ENCODE results near the gene MYOF. TPM values are rescaled to one million over a fixed set of nuclear protein-coding genes. Genes with fewer than 3 reads are reported as not detected.

The MYOF gene
- total RNA-seq, 5 donors from 2014 or later (not counting 1 experiment from before 2014, with no cell fraction given), result 0.65 to 1.1 (median 0.86) TPM

- no peak overlapping the region for H3K27ac ChIP-seq (ENCODE audit: low read length)
- no peaks in the 10 kb centered on the region for H3K9me3 ChIP-seq
- H3K27me3 Mint-ChIP-seq, result peaks cover 9 to 14% of the 10 kb centered on the region in 2 donors
- H3K27ac Mint-ChIP-seq, result no peak overlapping the region
- H3K36me3 ChIP-seq (ENCODE audit: control insufficient read depth in 2 of 2, extremely low read depth in 1 of 2, insufficient read depth in 1 of 2, low read length in 1 of 2), result no peaks in the 10 kb centered on the region
- CTCF ChIA-PET, result interaction anchor here (0.7 to 3.3 kb wide), 12 partner anchors 10 to 510 kb away, joined by 3 to 15 read pairs (median 4); no protein-coding TSS in a partner anchor
- no peaks in the 10 kb centered on the region for H3K9me3 Mint-ChIP-seq
- H3K4me3 ChIP-seq (ENCODE audit: control insufficient read depth in 1 of 2, extremely low read depth in 1 of 2, low read length in 1 of 2), result no peak overlapping the region
- H3K4me3 Mint-ChIP-seq, result no peak overlapping the region
- H3K4me1 Mint-ChIP-seq, result peaks cover 0 to 4% (median 0%) of the 10 kb centered on the region in 3 donors
- POLR2A ChIA-PET, result interaction anchor here in 1 of 2 donors (0.5 kb wide), 1 partner anchor 264 kb away, joined by 5 read pairs; no protein-coding TSS in a partner anchor
- 56% methylated on average over 3 of the region's 6 CpGs for WGBS (ENCODE audit: insufficient coverage)
- H3K4me1 ChIP-seq (ENCODE audit: control insufficient read depth in 1 of 2, extremely low read depth in 1 of 2, insufficient read depth in 2 of 2, low read length in 2 of 2), result no peaks in the 10 kb centered on the region
- no peaks in the 10 kb centered on the region for H3K36me3 Mint-ChIP-seq
- ATAC-seq (replicated peaks in 1 of 4), result no peak
- peaks cover 0 to 3% of the 10 kb centered on the region in 2 experiments for H3K27me3 ChIP-seq (replicated peaks in 1 of 2; ENCODE audit: control insufficient read depth in 2 of 2, extremely low read depth in 1 of 2, insufficient read depth in 2 of 2, low read length in 1 of 2)
- peak in 2 of 35 experiments; percentile 4 to 58 for DNase-seq
These were observed 129.3 kb downstream of the MYOF start for GRCh38 chr10:93352638-93353383.

GRCh38 chr10:93346694-93347093 is 135.4 kb downstream of the MYOF start:
- H3K27me3 Mint-ChIP-seq, result peaks cover 0 to 4% of the 10 kb centered on the region in 2 donors
- Histone ChIP-seq H3K27ac (ENCODE audit: low read length) (no peak overlapping the region), H3K27me3 (replicated peaks in 1 of 2; ENCODE audit: control insufficient read depth in 2 of 2, extremely low read depth in 1 of 2, insufficient read depth in 2 of 2, low read length in 1 of 2) (no peaks in the 10 kb centered on the region), H3K36me3 (ENCODE audit: control insufficient read depth in 2 of 2, extremely low read depth in 1 of 2, insufficient read depth in 1 of 2, low read length in 1 of 2) (no peaks in the 10 kb centered on the region), H3K4me3 (ENCODE audit: control insufficient read depth in 1 of 2, extremely low read depth in 1 of 2, low read length in 1 of 2) (no peak overlapping the region), H3K4me1 (ENCODE audit: control insufficient read depth in 1 of 2, extremely low read depth in 1 of 2, insufficient read depth in 2 of 2, low read length in 2 of 2) (no peaks in the 10 kb centered on the region), H3K9me3 (no peaks in the 10 kb centered on the region)
- no peak for ATAC-seq (replicated peaks in 1 of 4)
- no peak for DNase-seq
- no peaks in the 10 kb centered on the region for H3K4me1 Mint-ChIP-seq
- H3K27ac Mint-ChIP-seq, result no peak overlapping the region
- H3K4me3 Mint-ChIP-seq, result no peak overlapping the region
- CTCF ChIA-PET, result interaction anchor here (0.6 to 0.8 kb wide), 3 partner anchors 59 to 315 kb away, joined by 3 to 12 read pairs (median 5); no protein-coding TSS in a partner anchor
- H3K36me3 Mint-ChIP-seq, result no peaks in the 10 kb centered on the region
- POLR2A ChIA-PET, result no interaction called here
- H3K9me3 Mint-ChIP-seq, result no peaks in the 10 kb centered on the region
- WGBS (ENCODE audit: insufficient coverage), result 28% methylated on average over 2 of the region's 4 CpGs

DNA sequence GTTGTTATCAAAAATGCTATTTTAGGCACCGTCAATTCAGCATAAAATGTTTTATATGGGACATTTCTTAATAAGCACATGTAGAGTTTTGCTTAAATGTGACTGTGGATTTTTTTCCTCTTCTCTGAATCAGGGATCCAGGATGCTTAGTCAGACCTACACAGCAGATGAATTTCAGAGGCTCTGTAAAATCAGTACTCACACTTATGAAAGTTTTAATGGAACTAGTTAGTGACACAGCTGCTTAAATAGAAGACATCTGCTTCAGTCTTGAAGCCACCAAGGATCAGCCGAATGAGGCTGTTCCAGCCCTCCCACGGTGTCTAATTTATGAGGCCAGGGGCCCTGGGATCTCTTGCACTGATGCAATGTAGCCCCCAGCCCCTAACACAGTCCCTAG is 136.0 kb downstream of the MYOF start:
- ChIA-PET POLR2A (no interaction called here), CTCF (interaction anchor here (0.6 to 0.8 kb wide), 2 partner anchors 58 to 130 kb away, joined by 3 to 12 read pairs; no protein-coding TSS in a partner anchor)
- H3K4me3 Mint-ChIP-seq, result no peak overlapping the region
- H3K36me3 Mint-ChIP-seq, result no peaks in the 10 kb centered on the region
- 50% methylated on average over 1 of the region's 3 CpGs for WGBS (ENCODE audit: insufficient coverage)
- no peak overlapping the region for H3K27ac ChIP-seq (ENCODE audit: low read length)
- no peak for DNase-seq
- no peaks in the 10 kb centered on the region for H3K9me3 ChIP-seq
- H3K36me3 ChIP-seq (ENCODE audit: control insufficient read depth in 2 of 2, extremely low read depth in 1 of 2, insufficient read depth in 1 of 2, low read length in 1 of 2), result no peaks in the 10 kb centered on the region
- no peaks in the 10 kb centered on the region for H3K9me3 Mint-ChIP-seq
- no peak for ATAC-seq (replicated peaks in 1 of 4)
- H3K27ac Mint-ChIP-seq, result no peak overlapping the region
- H3K27me3 ChIP-seq (replicated peaks in 1 of 2; ENCODE audit: control insufficient read depth in 2 of 2, extremely low read depth in 1 of 2, insufficient read depth in 2 of 2, low read length in 1 of 2), result no peaks in the 10 kb centered on the region
- H3K4me3 ChIP-seq (ENCODE audit: control insufficient read depth in 1 of 2, extremely low read depth in 1 of 2, low read length in 1 of 2), result no peak overlapping the region
- peaks cover 0 to 4% of the 10 kb centered on the region in 2 donors for H3K27me3 Mint-ChIP-seq
- no peaks in the 10 kb centered on the region for H3K4me1 Mint-ChIP-seq
- no peaks in the 10 kb centered on the region for H3K4me1 ChIP-seq (ENCODE audit: control insufficient read depth in 1 of 2, extremely low read depth in 1 of 2, insufficient read depth in 2 of 2, low read length in 2 of 2)

DNA sequence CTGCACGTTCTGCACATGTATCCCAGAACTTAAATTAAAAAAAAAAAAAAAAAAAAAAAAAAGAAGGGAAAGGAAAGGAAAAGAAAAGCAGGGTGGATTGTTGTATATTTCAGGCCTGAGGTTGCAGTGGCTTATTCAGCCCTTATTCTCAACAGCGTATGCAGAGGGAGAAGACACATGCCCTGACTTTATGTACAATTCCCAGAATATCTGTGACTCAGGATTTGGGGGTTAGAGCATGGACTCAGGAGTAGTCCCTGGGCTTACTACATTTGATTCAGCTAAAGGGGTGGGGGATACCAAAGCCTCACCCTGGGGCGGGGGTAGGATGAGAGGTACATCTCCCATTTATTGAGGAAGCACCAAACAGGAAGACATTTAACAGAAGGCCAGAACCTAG is 137.4 kb downstream of the MYOF start:
- ChIA-PET CTCF (interaction anchor here (0.7 to 1.2 kb wide), 4 partner anchors 10 to 1259 kb away, joined by 3 to 4 read pairs (median 3); no protein-coding TSS in a partner anchor), POLR2A (no interaction called here)
- H3K4me3 Mint-ChIP-seq, result no peak overlapping the region
- Histone ChIP-seq H3K4me1 (ENCODE audit: control insufficient read depth in 1 of 2, extremely low read depth in 1 of 2, insufficient read depth in 2 of 2, low read length in 2 of 2) (no peaks in the 10 kb centered on the region), H3K9me3 (no peaks in the 10 kb centered on the region), H3K27ac (ENCODE audit: low read length) (no peak overlapping the region), H3K36me3 (ENCODE audit: control insufficient read depth in 2 of 2, extremely low read depth in 1 of 2, insufficient read depth in 1 of 2, low read length in 1 of 2) (no peaks in the 10 kb centered on the region), H3K4me3 (ENCODE audit: control insufficient read depth in 1 of 2, extremely low read depth in 1 of 2, low read length in 1 of 2) (no peak overlapping the region), H3K27me3 (replicated peaks in 1 of 2; ENCODE audit: control insufficient read depth in 2 of 2, extremely low read depth in 1 of 2, insufficient read depth in 2 of 2, low read length in 1 of 2) (no peaks in the 10 kb centered on the region)
- peaks cover 0 to 9% of the 10 kb centered on the region in 2 donors for H3K27me3 Mint-ChIP-seq
- no peak overlapping the region for H3K27ac Mint-ChIP-seq
- ATAC-seq (replicated peaks in 1 of 4) (no peak), DNase-seq (no peak)
- no peaks in the 10 kb centered on the region for H3K9me3 Mint-ChIP-seq
- WGBS (ENCODE audit: insufficient coverage), result no CpG with 5 or more reads among the region's 3 CpGs
- H3K4me1 Mint-ChIP-seq, result no peaks in the 10 kb centered on the region
- no peaks in the 10 kb centered on the region for H3K36me3 Mint-ChIP-seq

DNA sequence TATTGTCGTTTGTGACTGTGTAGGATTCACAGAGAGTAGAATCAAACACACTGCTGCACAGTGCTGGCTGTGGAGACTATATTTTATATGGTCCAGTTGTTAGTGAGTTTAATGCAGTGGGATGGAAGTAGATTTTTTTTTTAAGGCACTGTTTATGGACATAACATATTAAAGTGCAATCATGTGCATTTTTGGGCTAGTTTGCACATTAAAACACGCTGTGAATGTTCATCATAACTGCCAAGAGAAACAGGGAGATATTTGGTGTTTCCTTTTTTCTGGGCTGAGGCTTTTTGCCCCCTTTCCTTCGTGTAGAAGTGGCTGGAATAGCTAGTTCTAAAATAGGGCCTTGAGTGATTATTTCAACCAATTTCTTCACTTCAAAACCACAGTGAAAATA is 139.2 kb downstream of the MYOF start:
- no peaks in the 10 kb centered on the region for H3K36me3 Mint-ChIP-seq
- no peaks in the 10 kb centered on the region for H3K27me3 ChIP-seq (replicated peaks in 1 of 2; ENCODE audit: control insufficient read depth in 2 of 2, extremely low read depth in 1 of 2, insufficient read depth in 2 of 2, low read length in 1 of 2)
- H3K4me1 ChIP-seq (ENCODE audit: control insufficient read depth in 1 of 2, extremely low read depth in 1 of 2, insufficient read depth in 2 of 2, low read length in 2 of 2), result no peaks in the 10 kb centered on the region
- CTCF ChIA-PET, result no interaction called here
- ATAC-seq (replicated peaks in 1 of 4), result no peak
- H3K27me3 Mint-ChIP-seq, result peaks cover 3 to 9% of the 10 kb centered on the region in 2 donors
- 67% methylated on average over 2 of the region's 3 CpGs for WGBS (ENCODE audit: insufficient coverage)
- POLR2A ChIA-PET, result no interaction called here
- H3K27ac ChIP-seq (ENCODE audit: low read length), result no peak overlapping the region
- DNase-seq, result no peak
- no peak overlapping the region for H3K4me3 Mint-ChIP-seq
- no peaks in the 10 kb centered on the region for H3K9me3 Mint-ChIP-seq
- no peak overlapping the region for H3K4me3 ChIP-seq (ENCODE audit: control insufficient read depth in 1 of 2, extremely low read depth in 1 of 2, low read length in 1 of 2)
- no peaks in the 10 kb centered on the region for H3K4me1 Mint-ChIP-seq
- H3K36me3 ChIP-seq (ENCODE audit: control insufficient read depth in 2 of 2, extremely low read depth in 1 of 2, insufficient read depth in 1 of 2, low read length in 1 of 2), result no peaks in the 10 kb centered on the region
- no peak overlapping the region for H3K27ac Mint-ChIP-seq
- no peaks in the 10 kb centered on the region for H3K9me3 ChIP-seq

GRCh38 chr10:93342366-93342765 is 139.8 kb downstream of the MYOF start:
- Histone ChIP-seq H3K27me3 (replicated peaks in 1 of 2; ENCODE audit: control insufficient read depth in 2 of 2, extremely low read depth in 1 of 2, insufficient read depth in 2 of 2, low read length in 1 of 2) (peaks cover 0 to under 1% of the 10 kb centered on the region in 2 experiments), H3K4me1 (ENCODE audit: control insufficient read depth in 1 of 2, extremely low read depth in 1 of 2, insufficient read depth in 2 of 2, low read length in 2 of 2) (no peaks in the 10 kb centered on the region), H3K36me3 (ENCODE audit: control insufficient read depth in 2 of 2, extremely low read depth in 1 of 2, insufficient read depth in 1 of 2, low read length in 1 of 2) (no peaks in the 10 kb centered on the region), H3K27ac (ENCODE audit: low read length) (no peak overlapping the region), H3K9me3 (no peaks in the 10 kb centered on the region), H3K4me3 (ENCODE audit: control insufficient read depth in 1 of 2, extremely low read depth in 1 of 2, low read length in 1 of 2) (no peak overlapping the region)
- ChIA-PET POLR2A (no interaction called here), CTCF (no interaction called here)
- peaks cover 3 to 9% of the 10 kb centered on the region in 2 donors for H3K27me3 Mint-ChIP-seq
- no peak for DNase-seq
- WGBS (ENCODE audit: insufficient coverage), result no CpG with 5 or more reads among the region's 4 CpGs
- H3K4me1 Mint-ChIP-seq, result no peaks in the 10 kb centered on the region
- H3K4me3 Mint-ChIP-seq, result no peak overlapping the region
- no peak for ATAC-seq (replicated peaks in 1 of 4)
- no peaks in the 10 kb centered on the region for H3K9me3 Mint-ChIP-seq
- H3K27ac Mint-ChIP-seq, result no peak overlapping the region
- H3K36me3 Mint-ChIP-seq, result no peaks in the 10 kb centered on the region
